ENCODE data around the gene WDFY2.

WDFY2 gene

DNA sequence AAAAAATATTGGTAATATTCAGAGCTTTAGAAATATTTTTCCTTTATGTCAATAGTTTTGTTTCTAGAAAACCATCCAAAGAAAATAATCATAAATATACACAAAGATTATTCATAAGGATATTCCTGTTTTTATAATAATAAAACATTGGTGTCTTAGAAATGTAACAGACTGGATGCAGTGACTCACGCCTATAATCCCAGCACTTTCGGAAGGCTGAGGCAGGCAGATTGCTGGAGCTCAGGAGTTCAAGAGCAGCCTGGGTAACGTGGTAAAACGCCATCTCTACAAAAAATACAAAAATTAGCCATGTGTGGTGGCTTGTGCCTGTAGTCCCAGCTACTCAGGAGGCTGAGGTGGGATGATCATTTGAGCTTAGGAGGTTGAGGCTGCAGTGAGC is 112.9 kb downstream of the WDFY2 start:
- Histone ChIP-seq H3K27ac (ENCODE audit: low read depth, low read length) (no peak overlapping the region), H3K9me3 (ENCODE audit: insufficient read depth, low read length) (no peaks in the 10 kb centered on the region), H3K9ac (ENCODE audit: low read length) (no peak overlapping the region), H3K79me2 (ENCODE audit: insufficient read depth, low read length) (no peaks in the 10 kb centered on the region), H3K4me3 (ENCODE audit: insufficient read depth, low read length, poor library complexity, severe bottlenecking) (no peak overlapping the region), H3K36me3 (ENCODE audit: low read length) (no peaks in the 10 kb centered on the region), H4K20me1 (ENCODE audit: low read depth, low read length) (no peaks in the 10 kb centered on the region), H3K9me2 (replicated peaks; ENCODE audit: insufficient read depth, low read length) (no peaks in the 10 kb centered on the region), H3K27me3 (ENCODE audit: low read length) (no peaks in the 10 kb centered on the region), H3F3A (ENCODE audit: insufficient read depth) (no peaks in the 10 kb centered on the region), H3K4me2 (ENCODE audit: low read depth, low read length, poor library complexity, severe bottlenecking) (no peak overlapping the region), H2AFZ (ENCODE audit: low read depth, low read length, severe bottlenecking) (no peak overlapping the region)
- TF ChIP-seq, protein P1, sequence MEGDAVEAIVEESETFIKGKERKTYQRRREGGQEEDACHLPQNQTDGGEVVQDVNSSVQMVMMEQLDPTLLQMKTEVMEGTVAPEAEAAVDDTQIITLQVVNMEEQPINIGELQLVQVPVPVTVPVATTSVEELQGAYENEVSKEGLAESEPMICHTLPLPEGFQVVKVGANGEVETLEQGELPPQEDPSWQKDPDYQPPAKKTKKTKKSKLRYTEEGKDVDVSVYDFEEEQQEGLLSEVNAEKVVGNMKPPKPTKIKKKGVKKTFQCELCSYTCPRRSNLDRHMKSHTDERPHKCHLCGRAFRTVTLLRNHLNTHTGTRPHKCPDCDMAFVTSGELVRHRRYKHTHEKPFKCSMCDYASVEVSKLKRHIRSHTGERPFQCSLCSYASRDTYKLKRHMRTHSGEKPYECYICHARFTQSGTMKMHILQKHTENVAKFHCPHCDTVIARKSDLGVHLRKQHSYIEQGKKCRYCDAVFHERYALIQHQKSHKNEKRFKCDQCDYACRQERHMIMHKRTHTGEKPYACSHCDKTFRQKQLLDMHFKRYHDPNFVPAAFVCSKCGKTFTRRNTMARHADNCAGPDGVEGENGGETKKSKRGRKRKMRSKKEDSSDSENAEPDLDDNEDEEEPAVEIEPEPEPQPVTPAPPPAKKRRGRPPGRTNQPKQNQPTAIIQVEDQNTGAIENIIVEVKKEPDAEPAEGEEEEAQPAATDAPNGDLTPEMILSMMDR (IDR thresholded peaks at IDR 0.05; ENCODE audit: insufficient read depth, low read length, poor library complexity, severe bottlenecking) = no peak
- no peak for TF ChIP-seq EZH2phosphoT487 (conservative IDR thresholded peaks at IDR 0.05; ENCODE audit: low read length)

DNA sequence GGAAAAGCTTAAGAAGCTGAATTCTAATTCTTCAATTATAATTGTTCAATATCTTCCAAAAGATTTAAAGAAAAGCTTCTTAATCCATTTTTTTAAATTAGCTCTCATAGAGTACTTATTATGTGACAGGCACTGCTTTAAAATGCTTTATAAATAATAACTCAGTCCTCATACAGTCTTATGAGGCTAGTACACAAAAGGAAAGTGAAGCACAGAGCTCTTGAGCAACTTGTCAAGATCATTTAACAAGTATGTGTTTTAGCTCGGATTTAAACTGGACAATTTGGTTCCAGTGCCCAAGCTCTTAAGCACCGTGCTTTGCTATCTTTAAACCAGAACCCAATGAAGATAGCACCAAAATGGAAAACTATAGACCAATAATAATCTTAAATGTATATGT is 113.6 kb downstream of the WDFY2 start:
- no peaks in the 10 kb centered on the region for H3K79me2 ChIP-seq (ENCODE audit: insufficient read depth, low read length)
- H3K9me2 ChIP-seq (replicated peaks; ENCODE audit: insufficient read depth, low read length) = no peaks in the 10 kb centered on the region
- no peaks in the 10 kb centered on the region for H3K9me3 ChIP-seq (ENCODE audit: insufficient read depth, low read length)

DNA sequence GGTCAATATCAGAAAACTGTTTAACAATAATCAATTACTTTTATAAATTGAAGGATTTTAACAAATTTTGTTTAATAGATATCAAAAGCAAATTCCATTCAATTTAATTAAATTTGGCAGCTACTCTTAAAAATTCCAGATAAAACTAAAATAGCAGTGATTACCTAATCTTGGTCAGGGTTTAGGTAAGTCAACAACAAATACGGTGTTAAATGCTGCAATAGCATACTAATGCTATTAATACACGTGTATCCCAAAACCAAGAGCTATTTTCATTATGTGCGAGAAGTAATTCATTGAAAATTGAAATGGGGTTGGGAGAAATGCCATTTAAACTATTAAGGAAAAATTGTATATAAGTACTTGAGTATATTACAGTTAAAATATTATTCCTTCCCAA is 114.1 kb downstream of the WDFY2 start:
- TF ChIP-seq, protein P1 (IDR thresholded peaks at IDR 0.05; ENCODE audit: insufficient read depth, low read length, poor library complexity, severe bottlenecking) = no peak
- no peak for TF ChIP-seq EZH2phosphoT487 (conservative IDR thresholded peaks at IDR 0.05; ENCODE audit: low read length)
- Histone ChIP-seq H3K9ac (ENCODE audit: low read length) (no peak overlapping the region), H4K20me1 (ENCODE audit: low read depth, low read length) (no peaks in the 10 kb centered on the region), H3K79me2 (ENCODE audit: insufficient read depth, low read length) (no peaks in the 10 kb centered on the region), H3K4me2 (ENCODE audit: low read depth, low read length, poor library complexity, severe bottlenecking) (no peak overlapping the region), H3K27ac (ENCODE audit: low read depth, low read length) (no peak overlapping the region), H2AFZ (ENCODE audit: low read depth, low read length, severe bottlenecking) (no peak overlapping the region), H3K4me3 (ENCODE audit: insufficient read depth, low read length, poor library complexity, severe bottlenecking) (no peak overlapping the region), H3K27me3 (ENCODE audit: low read length) (no peaks in the 10 kb centered on the region), H3K36me3 (ENCODE audit: low read length) (no peaks in the 10 kb centered on the region), H3F3A (ENCODE audit: insufficient read depth) (no peaks in the 10 kb centered on the region), H3K9me2 (replicated peaks; ENCODE audit: insufficient read depth, low read length) (no peaks in the 10 kb centered on the region), H3K9me3 (ENCODE audit: insufficient read depth, low read length) (no peaks in the 10 kb centered on the region)

More for the DNA sequence above, 113.6 kb downstream of the WDFY2 start:
- TF ChIP-seq, protein P1 (IDR thresholded peaks at IDR 0.05; ENCODE audit: insufficient read depth, low read length, poor library complexity, severe bottlenecking) = no peak
- no peak for TF ChIP-seq EZH2phosphoT487 (conservative IDR thresholded peaks at IDR 0.05; ENCODE audit: low read length)
- Histone ChIP-seq H3K36me3 (ENCODE audit: low read length) (no peaks in the 10 kb centered on the region), H2AFZ (ENCODE audit: low read depth, low read length, severe bottlenecking) (no peak overlapping the region), H3K27me3 (ENCODE audit: low read length) (no peaks in the 10 kb centered on the region), H3K9ac (ENCODE audit: low read length) (no peak overlapping the region), H4K20me1 (ENCODE audit: low read depth, low read length) (no peaks in the 10 kb centered on the region), H3K27ac (ENCODE audit: low read depth, low read length) (no peak overlapping the region), H3F3A (ENCODE audit: insufficient read depth) (no peaks in the 10 kb centered on the region), H3K4me2 (ENCODE audit: low read depth, low read length, poor library complexity, severe bottlenecking) (no peak overlapping the region), H3K4me3 (ENCODE audit: insufficient read depth, low read length, poor library complexity, severe bottlenecking) (no peak overlapping the region)
